ENCODE data around the gene SLC25A17. TPM values are rescaled to one million over a fixed set of nuclear protein-coding genes. Genes with fewer than 3 reads are reported as not detected.

The SLC25A17 gene
- total and polyA plus RNA-seq, 9 donors: 23.4 to 61.4 (median 34.2) TPM

- Histone ChIP-seq H3K4me1 (ENCODE audit: insufficient read depth) (peaks cover 2% of the 10 kb centered on the region), H3K9me3 (no peaks in the 10 kb centered on the region), H3K4me3 (no peak overlapping the region), H3K27me3 (no peaks in the 10 kb centered on the region), H3K36me3 (no peaks in the 10 kb centered on the region), H3K27ac (no peak overlapping the region)
- no peak for DNase-seq
- TF ChIP-seq EP300 (IDR thresholded peaks at IDR 0.05): no peak
- no peak for TF ChIP-seq CTCF (IDR thresholded peaks at IDR 0.05)
- TF ChIP-seq POLR2A (IDR thresholded peaks at IDR 0.05): no peak
- intact Hi-C loops (cut with DNase I): loop anchor here in 1 of 4 donors (5.0 kb wide), 1 partner anchor 75 kb away; no protein-coding TSS in a partner anchor
- 93 to 98% (median 96%) methylated on average over 3 of the region's 3 CpGs for WGBS, 3 donors
Measured at GRCh38 chr22:40757071-40757470, 62.1 kb downstream of the SLC25A17 start.

- Histone ChIP-seq H3K27ac (no peak overlapping the region), H3K27me3 (no peaks in the 10 kb centered on the region), H3K9me3 (peaks cover 0 to 3% of the 10 kb centered on the region in 2 donors), H3K36me3 (no peaks in the 10 kb centered on the region), H3K4me3 (no peak overlapping the region), H3K4me1 (ENCODE audit: insufficient read depth) (peaks cover 6% of the 10 kb centered on the region)
- TF ChIP-seq EP300 (IDR thresholded peaks at IDR 0.05) (no peak), CTCF (IDR thresholded peaks at IDR 0.05) (no peak), POLR2A (IDR thresholded peaks at IDR 0.05) (no peak)
- no peak for DNase-seq
- intact Hi-C loops (cut with DNase I): no loop called here
- 95 to 99% (median 98%) methylated on average over 11 of the region's 11 CpGs for WGBS, 3 donors
Measured at GRCh38 chr22:40753114-40753513, 66.0 kb downstream of the SLC25A17 start.

- Histone ChIP-seq H3K4me3 (no peak overlapping the region), H3K27ac (peak overlapping the region; percentile 9 to 44), H3K36me3 (no peaks in the 10 kb centered on the region), H3K4me1 (ENCODE audit: insufficient read depth) (peaks cover 5% of the 10 kb centered on the region), H3K9me3 (peaks cover 0 to 7% of the 10 kb centered on the region in 2 donors), H3K27me3 (no peaks in the 10 kb centered on the region)
- WGBS, 3 donors: 10 to 24% (median 17%) methylated on average over 3 of the region's 3 CpGs
- TF ChIP-seq EP300 (IDR thresholded peaks at IDR 0.05) (no peak), POLR2A (IDR thresholded peaks at IDR 0.05) (no peak), CTCF (IDR thresholded peaks at IDR 0.05) (no peak)
- intact Hi-C loops (cut with DNase I): no loop called here
- DNase-seq: no peak
Measured at GRCh38 chr22:40751250-40751649, 67.9 kb downstream of the SLC25A17 start.

- H3K27ac ChIP-seq: no peak overlapping the region
- intact Hi-C loops (cut with DNase I): no loop called here
- no peaks in the 10 kb centered on the region for H3K27me3 ChIP-seq
- H3K36me3 ChIP-seq: no peaks in the 10 kb centered on the region
- DNase-seq: no peak
- H3K4me1 ChIP-seq (ENCODE audit: insufficient read depth): peaks cover 5% of the 10 kb centered on the region
- no peak for TF ChIP-seq CTCF (IDR thresholded peaks at IDR 0.05)
- TF ChIP-seq POLR2A (IDR thresholded peaks at IDR 0.05): no peak
- TF ChIP-seq EP300 (IDR thresholded peaks at IDR 0.05): no peak
- peaks cover 0 to 7% of the 10 kb centered on the region in 2 donors for H3K9me3 ChIP-seq
- H3K4me3 ChIP-seq: no peak overlapping the region
Measured at GRCh38 chr22:40749829-40750228, 69.3 kb downstream of the SLC25A17 start.
